ENCODE data around the gene PKD2L1. TPM values are rescaled to one million over a fixed set of nuclear protein-coding genes. Genes with fewer than 3 reads are reported as not detected.
"Not testable (repeated sequence)": the region's sequence is repeated elsewhere in the genome, so short reads cannot be mapped to it uniquely, and the experiment has no call there.

Gene PKD2L1
- under 1 TPM; 0.18 to 0.39 (median 0.23) TPM for polyA plus RNA-seq (ENCODE audit: insufficient read length in 3 of 3)

DNA sequence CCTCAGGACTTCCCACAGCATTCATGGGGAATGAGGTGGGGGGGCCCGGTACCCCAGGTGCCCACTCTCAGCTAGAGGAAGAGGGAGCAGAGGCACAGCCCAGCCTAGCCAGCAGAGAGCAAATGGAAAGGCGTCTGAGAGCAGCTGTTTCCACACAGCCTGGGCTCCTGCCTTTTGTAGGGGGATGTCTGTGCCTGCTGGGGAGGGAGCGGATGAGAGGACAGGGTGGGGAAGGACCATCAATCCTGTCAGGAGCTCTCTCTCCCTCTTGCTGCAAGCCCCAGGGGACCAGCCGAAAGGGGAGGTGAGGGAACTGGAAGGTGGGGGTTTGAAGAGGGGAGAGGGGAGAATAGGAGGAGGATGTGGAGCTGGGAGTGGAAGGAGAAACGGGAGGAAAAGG lies at the start of gene PKD2L1:
Gene PKD2L1 (minus strand): TSS at position 150 of the 400 bp plus-strand sequence. CDS start 125 bp downstream, at position 25.
- DNase-seq (ENCODE audit: low read depth in 3 of 3, low spot score in 2 of 3): no peak

DNA sequence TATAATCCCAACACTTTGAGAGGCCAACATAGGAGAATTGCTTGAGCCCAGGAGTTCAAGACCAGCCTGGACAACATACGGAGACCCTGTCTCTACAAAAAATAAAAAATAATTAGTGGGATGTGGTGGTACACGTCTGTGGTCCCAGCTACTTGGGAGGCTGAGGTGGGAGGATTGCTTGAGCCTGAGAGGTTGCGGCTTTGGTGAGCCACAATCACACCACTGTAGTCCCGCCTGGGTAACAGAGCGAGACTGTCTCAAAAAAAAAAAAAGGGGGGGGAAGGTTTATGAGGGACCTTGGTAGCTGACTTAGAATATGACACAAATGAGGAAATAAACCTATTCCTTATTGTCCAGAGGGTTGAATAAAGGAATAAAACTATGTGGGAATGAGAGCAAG lies 47.8 kb upstream of the PKD2L1 start:
- DNase-seq (ENCODE audit: low read depth in 3 of 3, low spot score in 2 of 3): no peak

DNA sequence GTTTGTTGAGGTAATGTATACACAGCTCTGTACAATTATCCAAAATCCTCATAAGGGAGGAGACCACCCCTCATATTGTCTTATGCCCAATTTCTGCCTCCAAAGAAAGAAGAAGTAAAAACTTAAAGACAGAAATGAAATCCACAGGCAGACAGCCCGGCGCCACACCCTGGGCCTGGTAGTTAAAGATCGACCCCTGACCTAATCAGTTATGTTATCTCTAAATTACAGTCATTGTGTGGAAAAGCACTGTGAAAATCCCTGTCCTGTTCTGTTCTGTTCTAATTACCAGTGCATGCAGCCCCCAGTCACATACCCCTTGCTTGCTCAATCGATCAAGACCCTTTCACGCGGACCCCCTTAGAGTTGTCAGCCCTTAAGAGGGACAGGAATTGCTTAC lies 46.6 kb upstream of the PKD2L1 start:
- DNase-seq (ENCODE audit: low read depth in 3 of 3, low spot score in 2 of 3): not testable (repeated sequence)

GRCh38 chr10:100374677-100375353 lies 44.8 kb upstream of the PKD2L1 start:
- not testable (repeated sequence) for DNase-seq (ENCODE audit: low read depth in 3 of 3, low spot score in 2 of 3)

GRCh38 chr10:100374200-100374655 lies 44.2 kb upstream of the PKD2L1 start:
- no peak for DNase-seq (ENCODE audit: low read depth in 3 of 3, low spot score in 2 of 3)

GRCh38 chr10:100373298-100374199 lies 43.5 kb upstream of the PKD2L1 start:
- peak; percentile 83 to 95 (median 93) for DNase-seq (ENCODE audit: low read depth in 3 of 3, low spot score in 2 of 3)

DNA sequence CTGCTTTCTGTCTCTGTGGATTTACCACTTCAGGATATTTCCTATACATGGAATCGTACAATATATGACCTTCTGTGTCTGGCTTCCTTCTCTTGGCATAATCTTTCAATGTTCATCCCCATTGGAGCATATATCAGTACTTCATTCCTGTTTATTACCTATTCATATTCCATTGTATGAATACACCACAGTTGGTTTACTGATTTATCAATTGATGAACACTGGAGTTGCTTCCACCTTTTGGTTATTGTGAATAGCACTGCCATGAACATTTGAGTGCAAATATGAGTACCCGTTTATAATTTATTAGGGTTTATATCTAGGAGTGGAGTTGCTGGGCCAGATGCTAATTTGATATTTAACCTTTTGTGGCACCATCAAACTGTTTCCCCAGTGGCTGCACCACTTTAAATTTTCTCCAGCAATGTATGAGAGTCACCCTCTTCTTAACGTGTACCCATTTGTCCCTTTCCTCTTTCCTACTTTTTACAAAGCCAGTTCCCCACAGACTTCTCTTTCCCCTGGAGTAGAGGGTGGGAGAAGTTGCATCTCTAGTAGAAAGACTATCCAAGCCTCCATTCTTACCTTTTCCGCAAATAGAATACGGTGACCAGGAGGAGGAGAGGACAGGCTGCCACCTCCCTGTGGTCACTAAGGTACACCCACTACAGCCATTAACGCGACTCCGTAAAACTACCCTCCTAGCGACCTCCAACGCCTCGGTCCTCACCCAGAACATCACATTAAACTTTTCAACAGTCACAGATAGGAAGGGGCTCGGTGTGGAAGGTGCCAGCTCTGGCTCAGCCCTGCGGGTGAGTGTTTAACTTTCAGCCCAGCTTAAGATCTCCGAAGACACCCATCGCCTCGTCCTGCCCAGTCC lies 42.6 kb upstream of the PKD2L1 start:
- no peak for DNase-seq (ENCODE audit: low read depth in 3 of 3, low spot score in 2 of 3)

- DNase-seq (ENCODE audit: low read depth in 3 of 3, low spot score in 2 of 3): no peak
Measured at GRCh38 chr10:100371482-100372027, 41.5 kb upstream of the PKD2L1 start.

GRCh38 chr10:100370714-100371481 lies 40.9 kb upstream of the PKD2L1 start:
- DNase-seq (ENCODE audit: low read depth in 3 of 3, low spot score in 2 of 3): no peak

GRCh38 chr10:100368721-100369120 lies 38.7 kb upstream of the PKD2L1 start:
- no peak for DNase-seq (ENCODE audit: low read depth in 3 of 3, low spot score in 2 of 3)

- DNase-seq (ENCODE audit: low read depth in 3 of 3, low spot score in 2 of 3): peak in 1 of 3 donors; percentile 53
Measured at GRCh38 chr10:100364735-100365391, 34.8 kb upstream of the PKD2L1 start.

DNA sequence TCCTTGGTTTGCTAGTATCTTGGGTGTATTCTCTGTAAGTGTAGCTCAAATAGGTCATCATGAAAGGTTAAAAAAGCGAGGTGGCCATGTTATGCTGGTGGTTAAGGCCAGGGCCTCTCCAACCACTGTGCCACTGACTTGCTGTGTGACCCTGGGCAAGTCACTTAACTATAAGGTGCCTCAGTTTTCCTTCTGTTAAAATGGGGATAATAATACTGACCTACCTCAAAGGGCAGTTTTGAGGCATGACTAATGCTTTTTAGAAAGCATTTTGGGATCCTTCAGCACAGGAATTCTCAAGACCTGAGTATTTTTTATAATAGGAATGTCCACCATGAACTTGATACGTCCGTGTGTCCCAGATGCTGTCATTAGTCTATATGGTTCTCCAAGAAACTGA lies 34.1 kb upstream of the PKD2L1 start:
- DNase-seq (ENCODE audit: low read depth in 3 of 3, low spot score in 2 of 3): no peak

- DNase-seq (ENCODE audit: low read depth in 3 of 3, low spot score in 2 of 3): no peak
Measured at GRCh38 chr10:100362570-100363496, 32.8 kb upstream of the PKD2L1 start.

GRCh38 chr10:100360234-100360633 lies 30.2 kb upstream of the PKD2L1 start:
- DNase-seq (ENCODE audit: low read depth in 3 of 3, low spot score in 2 of 3): no peak

DNA sequence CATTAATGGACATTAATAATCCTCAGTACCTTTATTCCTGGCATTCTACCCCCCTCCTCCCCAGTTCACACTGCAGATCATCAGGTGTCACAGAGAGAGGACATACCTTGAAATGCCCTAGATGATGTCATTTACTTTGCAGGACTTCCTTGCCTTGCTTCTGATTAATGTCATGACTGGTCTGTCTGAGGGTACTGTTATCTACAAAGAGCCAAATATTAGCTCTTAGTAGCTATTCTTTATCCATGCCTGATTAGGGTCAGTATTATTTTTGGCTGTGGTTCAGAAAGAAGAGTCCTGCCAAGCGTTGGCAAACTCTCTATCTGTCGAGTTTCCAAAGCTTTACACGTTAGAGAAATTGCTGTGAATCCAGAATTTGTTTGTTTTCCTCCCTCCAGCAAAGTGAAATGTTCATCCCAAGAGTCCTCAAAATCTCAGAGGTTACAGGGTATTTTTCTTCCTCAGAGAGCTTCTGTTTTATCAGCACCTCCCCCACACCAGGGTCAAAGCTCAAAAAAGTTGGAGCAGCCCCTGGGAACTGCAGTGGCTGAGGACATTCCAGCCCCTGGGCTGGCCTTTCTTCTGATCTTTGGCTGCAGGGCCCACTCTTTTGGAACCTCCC lies 29.6 kb upstream of the PKD2L1 start:
- DNase-seq (ENCODE audit: low read depth in 3 of 3, low spot score in 2 of 3): no peak

GRCh38 chr10:100359030-100359432 lies 29.0 kb upstream of the PKD2L1 start:
- no peak for DNase-seq (ENCODE audit: low read depth in 3 of 3, low spot score in 2 of 3)

GRCh38 chr10:100357059-100357858 lies 27.2 kb upstream of the PKD2L1 start:
- DNase-seq (ENCODE audit: low read depth in 3 of 3, low spot score in 2 of 3): no peak
